ENCODE measurements around the gene ZNF160.

DNA sequence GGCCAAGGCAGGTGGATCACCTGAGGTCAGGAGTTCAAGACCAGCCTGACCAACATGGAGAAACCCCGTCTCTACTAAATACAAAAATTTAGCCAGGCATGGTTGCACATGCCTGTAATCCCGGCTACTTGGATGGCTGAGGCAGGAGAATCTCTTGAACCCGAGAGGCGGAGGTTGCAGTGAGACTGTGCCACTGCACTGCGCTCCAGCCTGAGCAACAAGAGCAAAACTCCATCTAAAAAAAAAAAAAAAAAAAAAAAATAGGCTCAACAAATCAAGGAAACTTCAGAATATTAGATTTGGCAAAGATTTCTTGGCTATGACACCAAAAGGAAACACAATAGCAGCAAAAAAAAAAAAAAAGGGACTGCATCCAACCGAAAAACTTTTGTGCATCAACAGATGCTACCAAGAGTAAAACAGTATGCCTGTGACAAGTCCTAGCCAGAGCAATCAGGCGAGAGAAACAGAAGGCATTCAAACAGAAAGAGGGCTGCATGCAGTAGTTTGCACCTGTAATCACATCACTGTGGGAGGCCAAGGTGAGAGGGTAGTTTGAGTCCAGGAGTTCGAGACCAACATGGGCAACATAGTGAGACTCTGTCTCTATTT lies 23.8 kb downstream of the ZNF160 start:
- TF ChIP-seq POLR2A (IDR thresholded peaks at IDR 0.05) = no peak
- TF ChIP-seq, protein P1, sequence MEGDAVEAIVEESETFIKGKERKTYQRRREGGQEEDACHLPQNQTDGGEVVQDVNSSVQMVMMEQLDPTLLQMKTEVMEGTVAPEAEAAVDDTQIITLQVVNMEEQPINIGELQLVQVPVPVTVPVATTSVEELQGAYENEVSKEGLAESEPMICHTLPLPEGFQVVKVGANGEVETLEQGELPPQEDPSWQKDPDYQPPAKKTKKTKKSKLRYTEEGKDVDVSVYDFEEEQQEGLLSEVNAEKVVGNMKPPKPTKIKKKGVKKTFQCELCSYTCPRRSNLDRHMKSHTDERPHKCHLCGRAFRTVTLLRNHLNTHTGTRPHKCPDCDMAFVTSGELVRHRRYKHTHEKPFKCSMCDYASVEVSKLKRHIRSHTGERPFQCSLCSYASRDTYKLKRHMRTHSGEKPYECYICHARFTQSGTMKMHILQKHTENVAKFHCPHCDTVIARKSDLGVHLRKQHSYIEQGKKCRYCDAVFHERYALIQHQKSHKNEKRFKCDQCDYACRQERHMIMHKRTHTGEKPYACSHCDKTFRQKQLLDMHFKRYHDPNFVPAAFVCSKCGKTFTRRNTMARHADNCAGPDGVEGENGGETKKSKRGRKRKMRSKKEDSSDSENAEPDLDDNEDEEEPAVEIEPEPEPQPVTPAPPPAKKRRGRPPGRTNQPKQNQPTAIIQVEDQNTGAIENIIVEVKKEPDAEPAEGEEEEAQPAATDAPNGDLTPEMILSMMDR (IDR thresholded peaks at IDR 0.05) = no peak
